DND-41 (cell line): Measurements from ENCODE around the gene UVRAG.
"Not testable (repeated sequence)": the region's sequence is repeated elsewhere in the genome, so short reads cannot be mapped to it uniquely, and the experiment has no call there.

Experiments used
- ATAC-seq: fragments of 200-7000 bp; cut with Tn5 transposase; 3 replicates; pipeline ENCODE4 v1.9.1; 2021; ENCODE audit warnings: low read depth; ENCODE audit not compliant: insufficient read depth
- DNase-seq: peaks from one replicate; pipeline ENCODE4 v3.0.0-alpha.2; 2020
- H2AFZ ChIP-seq: 2 replicates; pipeline ENCODE4 v1.6.0; 2012; ENCODE audit warnings: low read depth, low read length
- H3K27ac ChIP-seq: 2 replicates; pipeline ENCODE4 v1.5.1; 2012; ENCODE audit warnings: low read length, inconsistent platforms
- H3K27me3 ChIP-seq: fragments of 200-600 bp; sonication (generic); 2 replicates; pipeline ENCODE4 v1.6.0; 2012; ENCODE audit warnings: low read length, mild to moderate bottlenecking, inconsistent platforms; ENCODE audit not compliant: insufficient read depth, poor library complexity
- H3K36me3 ChIP-seq: 2 replicates; pipeline ENCODE4 v1.5.1; 2012; ENCODE audit warnings: low read length, inconsistent platforms; ENCODE audit not compliant: insufficient read depth
- H3K4me1 ChIP-seq: 2 replicates; pipeline ENCODE4 v1.5.1; 2012; ENCODE audit warnings: mild to moderate bottlenecking, low read length; ENCODE audit not compliant: insufficient read depth
- H3K4me2 ChIP-seq: 2 replicates; pipeline ENCODE4 v1.6.0; 2012; ENCODE audit warnings: mild to moderate bottlenecking, moderate library complexity, low read length, inconsistent platforms; ENCODE audit not compliant: insufficient read depth
- H3K4me3 ChIP-seq, 2 experiments: fragments of 200-600 bp in 1 of 2; shearing (Covaris generic) in 1 of 2; 2 replicates each; pipeline ENCODE4 v1.5.1; 2012 to 2016; ENCODE audit warnings: inconsistent platforms in 2 of 2, low read length in 2 of 2, mild to moderate bottlenecking in 2 of 2, low read depth in 1 of 2, moderate library complexity in 1 of 2
- H3K79me2 ChIP-seq: 2 replicates; pipeline ENCODE4 v1.6.0; 2012; ENCODE audit warnings: low read length, inconsistent platforms; ENCODE audit not compliant: insufficient read depth
- H3K9ac ChIP-seq: 2 replicates; pipeline ENCODE4 v1.6.0; 2012; ENCODE audit warnings: low read depth, mild to moderate bottlenecking, inconsistent platforms, low read length, moderate library complexity
- H3K9me3 ChIP-seq: 2 replicates; pipeline ENCODE4 v1.5.1; 2012; ENCODE audit warnings: low read length, moderate library complexity, mild to moderate bottlenecking, inconsistent platforms; ENCODE audit not compliant: insufficient read depth, severe bottlenecking
- H4K20me1 ChIP-seq: 2 replicates; pipeline ENCODE4 v1.6.0; 2012; ENCODE audit warnings: low read length; ENCODE audit not compliant: insufficient read depth
- CTCF ChIP-seq: IDR thresholded peaks from 2 replicates; pipeline ENCODE4 v1.5.1; 2012; ENCODE audit warnings: borderline replicate concordance, low read length, moderate library complexity, mild to moderate bottlenecking; ENCODE audit not compliant: poor library complexity, severe bottlenecking; ENCODE audit errors: extremely low read depth
- EZH2 ChIP-seq: IDR thresholded peaks from 3 replicates; pipeline ENCODE4 v1.6.1; 2012; ENCODE audit warnings: borderline replicate concordance, low read depth, mild to moderate bottlenecking, moderate library complexity, low read length, inconsistent platforms; ENCODE audit not compliant: severe bottlenecking

UVRAG gene

DNA sequence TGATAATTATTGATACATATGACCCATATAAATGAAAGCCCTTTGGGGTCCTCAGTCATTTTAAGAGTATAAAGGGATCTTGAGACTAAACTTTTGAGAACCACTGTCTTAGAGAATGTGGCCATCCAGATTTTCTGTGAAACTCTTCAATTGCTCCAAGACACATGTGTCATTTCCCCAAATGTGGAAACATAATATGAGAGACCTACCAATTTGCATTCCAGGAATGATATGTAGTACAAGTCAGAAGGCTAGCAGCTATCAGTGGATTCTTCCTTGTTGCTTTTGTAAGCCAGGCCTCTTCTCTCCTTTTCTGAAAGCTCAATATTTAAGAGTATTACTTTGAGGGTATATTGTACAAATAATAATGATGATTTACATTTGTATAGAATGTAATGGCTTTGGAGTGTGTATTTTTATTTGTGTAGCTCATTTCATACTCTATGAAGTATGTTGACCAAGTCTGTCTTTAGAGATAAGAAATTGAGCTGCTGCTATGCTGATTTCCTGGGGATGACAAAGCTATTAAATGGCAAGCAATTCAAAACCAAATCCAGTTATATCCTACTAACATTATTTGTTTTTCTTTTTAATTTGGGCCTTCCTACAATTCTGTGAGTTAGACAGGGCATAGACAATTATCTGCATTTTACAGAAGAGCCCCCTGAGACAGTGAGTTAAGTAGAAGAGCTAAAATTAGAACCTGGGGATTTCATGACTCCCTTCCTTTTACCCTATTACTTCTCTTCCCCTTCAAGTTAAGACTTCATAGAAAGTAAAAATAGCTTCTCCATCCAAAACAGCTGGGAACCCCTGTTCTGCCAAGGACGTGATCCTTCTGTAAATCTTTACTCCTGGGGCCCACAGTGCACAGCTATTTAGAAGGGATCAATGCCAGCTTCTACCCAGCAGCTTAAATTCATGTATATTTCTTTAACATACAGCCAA lies 259.4 kb downstream of the UVRAG start:
- Histone ChIP-seq H3K9me3 (no peaks in the 10 kb centered on the region), H3K4me2 (no peak overlapping the region), H3K4me3 (no peak overlapping the region), H4K20me1 (no peaks in the 10 kb centered on the region), H3K79me2 (no peaks in the 10 kb centered on the region), H3K27me3 (no peaks in the 10 kb centered on the region), H3K36me3 (peaks cover 5% of the 10 kb centered on the region; the same call in 1 of the 2 replicates), H3K9ac (no peak overlapping the region), H3K4me1 (no peaks in the 10 kb centered on the region), H2AFZ (no peak overlapping the region), H3K27ac (no peak overlapping the region)
- no peak for ATAC-seq
- DNase-seq, result no peak
- TF ChIP-seq CTCF, result no peak
- no peak for TF ChIP-seq EZH2

GRCh38 chr11:76075716-76076115 lies 260.7 kb downstream of the UVRAG start:
- ATAC-seq, result no peak
- H3K27ac ChIP-seq, result no peak overlapping the region
- H3K4me1 ChIP-seq, result no peaks in the 10 kb centered on the region

GRCh38 chr11:76076253-76076652 lies 261.2 kb downstream of the UVRAG start:
- not testable (repeated sequence) for DNase-seq, H3K36me3 ChIP-seq, H4K20me1 ChIP-seq, H2AFZ ChIP-seq, H3K9me3 ChIP-seq, H3K4me1 ChIP-seq, ATAC-seq, H3K27ac ChIP-seq, H3K9ac ChIP-seq, H3K79me2 ChIP-seq, H3K4me2 ChIP-seq, H3K27me3 ChIP-seq, H3K4me3 ChIP-seq

More at GRCh38 chr11:76075716-76076115, 260.7 kb downstream of the UVRAG start:
- no peak overlapping the region for H3K4me2 ChIP-seq
- H3K4me3 ChIP-seq, result no peak overlapping the region
- no peak for DNase-seq
- no peak overlapping the region for H3K9ac ChIP-seq
- no peak overlapping the region for H2AFZ ChIP-seq
- no peaks in the 10 kb centered on the region for H4K20me1 ChIP-seq
- H3K27me3 ChIP-seq, result no peaks in the 10 kb centered on the region
- H3K36me3 ChIP-seq, result no peaks in the 10 kb centered on the region
- H3K9me3 ChIP-seq, result no peaks in the 10 kb centered on the region
- TF ChIP-seq CTCF, result no peak
- no peak for TF ChIP-seq EZH2
- no peaks in the 10 kb centered on the region for H3K79me2 ChIP-seq

GRCh38 chr11:76076749-76077148 lies 261.7 kb downstream of the UVRAG start:
- Histone ChIP-seq H3K36me3 (no peaks in the 10 kb centered on the region), H3K27me3 (no peaks in the 10 kb centered on the region), H3K4me1 (no peaks in the 10 kb centered on the region), H3K9ac (no peak overlapping the region), H3K4me3 (no peak overlapping the region), H3K27ac (no peak overlapping the region), H3K4me2 (no peak overlapping the region), H3K79me2 (no peaks in the 10 kb centered on the region), H3K9me3 (no peaks in the 10 kb centered on the region), H2AFZ (no peak overlapping the region), H4K20me1 (no peaks in the 10 kb centered on the region)
- DNase-seq (no peak), ATAC-seq (no peak)
- TF ChIP-seq EZH2 (no peak), CTCF (no peak)
